Tongue (tissue), 2 donors: Measurements from ENCODE around the gene HSPB7. TPM values are rescaled to one million over a fixed set of nuclear protein-coding genes. Genes with fewer than 3 reads are reported as not detected.
A peak's percentile ranks its signal among the peaks of the same experiment; 100 is the strongest.
"Not testable (repeated sequence)": the region's sequence is repeated elsewhere in the genome, so short reads cannot be mapped to it uniquely, and the experiment has no call there.

ENCODE experiments used
- DNase-seq: peaks from one replicate; pipeline ENCODE4 v3.0.0-alpha.2; 2015
- total RNA-seq: library from RNA; depleted of rRNA; stranded (reverse); fragments of >200 nt; gene quantifications from one replicate; pipeline ENCODE4 v1.2.3, GENCODE V29; 2014

The HSPB7 gene
- total RNA-seq: 93.7 TPM

GRCh38 chr1:16017461-16018303, at the start of gene HSPB7:
Gene HSPB7, minus strand, starts transcription at chr1:16018043. Its CDS starts 80 bp downstream, at chr1:16017963.
- DNase-seq: peak; percentile 93

- DNase-seq: peak; percentile 73
These were observed 49.4 kb upstream of the HSPB7 start for GRCh38 chr1:16067127-16067768.

GRCh38 chr1:16066245-16066644, 48.4 kb upstream of the HSPB7 start:
- DNase-seq: no peak

- DNase-seq: no peak
These were observed 47.4 kb upstream of the HSPB7 start for GRCh38 chr1:16065269-16065576.

GRCh38 chr1:16064536-16065268, 46.9 kb upstream of the HSPB7 start:
- no peak for DNase-seq

- DNase-seq: no peak
These were observed 46.1 kb upstream of the HSPB7 start for GRCh38 chr1:16063921-16064320.

GRCh38 chr1:16063226-16063829, 45.5 kb upstream of the HSPB7 start:
- no peak for DNase-seq

GRCh38 chr1:16062687-16063075, 44.8 kb upstream of the HSPB7 start:
- DNase-seq: not testable (repeated sequence)

GRCh38 chr1:16061989-16062686, 44.3 kb upstream of the HSPB7 start:
- DNase-seq: not testable (repeated sequence)

- DNase-seq: no peak
These were observed 43.4 kb upstream of the HSPB7 start for GRCh38 chr1:16061266-16061665.

GRCh38 chr1:16058394-16059120, 40.7 kb upstream of the HSPB7 start:
- not testable (repeated sequence) for DNase-seq

GRCh38 chr1:16057314-16057915, 39.6 kb upstream of the HSPB7 start:
- not testable (repeated sequence) for DNase-seq

GRCh38 chr1:16056521-16056912, 38.7 kb upstream of the HSPB7 start:
- not testable (repeated sequence) for DNase-seq

- peak; percentile 89 for DNase-seq
These were observed 38.0 kb upstream of the HSPB7 start for GRCh38 chr1:16055613-16056520.

- no peak for DNase-seq
These were observed 37.0 kb upstream of the HSPB7 start for GRCh38 chr1:16054598-16055540.

GRCh38 chr1:16053781-16054502, 36.1 kb upstream of the HSPB7 start:
- no peak for DNase-seq

GRCh38 chr1:16051949-16052348, 34.1 kb upstream of the HSPB7 start:
- DNase-seq: not testable (repeated sequence)

- DNase-seq: no peak
These were observed 33.2 kb upstream of the HSPB7 start for GRCh38 chr1:16051039-16051438.
